HG02973 (cell line): Measurements from ENCODE around the gene AKAP12.
A peak's percentile ranks its signal among the peaks of the same experiment; 100 is the strongest.
"Not testable (repeated sequence)": the region's sequence is repeated elsewhere in the genome, so short reads cannot be mapped to it uniquely, and the experiment has no call there.

Experiments
- ATAC-seq: cut with Tn5 transposase; IDR thresholded peaks from one replicate; pipeline ENCODE4 v1.9.1; 2021; ENCODE audit warnings: moderate library complexity; ENCODE audit not compliant: unreplicated experiment

AKAP12 gene

DNA sequence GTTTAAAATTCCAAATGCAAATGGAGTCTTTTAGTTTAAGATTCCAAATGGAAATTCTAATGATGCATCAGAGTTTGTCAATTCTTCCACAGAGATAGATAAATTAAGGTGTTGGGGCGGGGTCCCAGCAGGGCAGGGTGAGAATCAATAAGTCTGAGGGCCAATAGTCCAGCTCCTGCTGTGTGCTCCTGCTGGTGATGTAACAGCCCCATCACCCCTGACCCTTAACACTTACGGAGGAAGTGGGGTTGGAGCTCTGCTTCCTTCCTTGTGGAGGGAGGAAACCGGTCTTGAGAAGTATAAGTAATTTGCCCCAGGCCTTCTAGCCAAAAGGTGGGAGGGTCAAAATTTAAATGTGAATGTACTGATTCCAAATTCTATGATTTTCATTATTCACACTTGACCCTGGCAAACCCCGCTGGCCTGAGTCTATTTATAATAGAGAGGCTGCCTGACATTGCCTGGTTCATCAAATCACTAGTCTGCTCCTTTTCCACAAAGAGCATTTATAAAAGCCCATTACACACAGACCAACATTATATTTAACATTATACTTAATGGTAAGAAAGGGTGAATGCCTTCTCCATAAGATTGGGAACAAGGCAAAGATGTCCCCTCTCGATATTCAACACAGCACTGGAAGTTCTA lies 134.4 kb downstream of the AKAP12 start:
- ATAC-seq: no peak

DNA sequence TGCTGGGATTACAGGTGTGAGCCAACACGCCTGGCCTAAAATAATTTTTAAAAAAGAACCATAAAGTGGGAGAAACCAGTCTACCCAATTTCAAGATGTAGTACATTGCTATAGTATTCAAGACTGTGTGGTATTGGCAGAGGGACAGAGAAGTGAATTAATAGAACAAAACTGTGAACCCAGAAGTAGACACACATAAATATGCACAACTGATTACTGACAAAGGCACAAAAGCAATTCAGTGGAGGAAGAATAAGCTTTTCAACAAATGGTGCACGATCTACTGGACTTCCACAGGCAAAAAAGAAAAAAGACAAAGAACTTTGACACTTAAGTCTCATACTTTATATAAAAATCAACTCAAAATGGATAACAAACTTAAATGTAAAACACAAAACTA lies 136.1 kb downstream of the AKAP12 start:
- no peak for ATAC-seq

DNA sequence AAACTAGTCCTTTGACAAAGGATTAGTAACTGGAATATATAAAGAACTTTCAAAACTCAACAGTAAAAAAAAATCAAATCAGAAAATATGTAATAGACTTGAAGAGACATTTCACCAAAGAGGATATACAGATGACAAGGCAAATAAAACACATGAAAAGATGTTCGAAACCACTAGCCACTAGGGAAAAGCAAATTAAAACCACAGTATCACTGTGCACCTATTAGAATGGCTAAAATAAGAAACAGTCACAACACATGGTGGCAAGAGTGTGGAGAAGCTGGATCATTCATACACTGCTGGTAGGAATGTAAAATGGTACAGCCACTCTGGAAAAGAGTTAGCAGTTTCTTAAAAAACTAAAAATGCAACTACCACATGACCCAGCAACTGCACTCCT lies 136.7 kb downstream of the AKAP12 start:
- ATAC-seq: no peak

DNA sequence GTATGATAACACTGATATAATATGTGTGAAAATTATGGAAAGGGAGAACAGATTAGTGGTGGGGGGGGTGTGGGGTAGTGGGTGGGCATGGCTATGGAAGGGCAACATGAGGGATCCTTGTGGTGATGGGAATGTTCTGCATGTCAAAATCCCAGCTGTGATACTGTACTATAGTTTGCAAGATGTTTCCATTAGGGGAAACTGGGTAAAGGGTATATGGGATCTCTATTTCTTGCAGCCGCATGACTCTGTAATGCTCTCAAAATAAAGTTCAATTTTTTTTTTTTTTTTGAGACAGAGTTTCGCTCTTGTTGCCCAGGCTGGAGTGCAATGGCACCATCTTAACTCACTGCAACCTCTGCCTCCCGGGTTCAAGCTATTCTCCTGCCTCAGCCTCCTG lies 137.3 kb downstream of the AKAP12 start:
- ATAC-seq: no peak

DNA sequence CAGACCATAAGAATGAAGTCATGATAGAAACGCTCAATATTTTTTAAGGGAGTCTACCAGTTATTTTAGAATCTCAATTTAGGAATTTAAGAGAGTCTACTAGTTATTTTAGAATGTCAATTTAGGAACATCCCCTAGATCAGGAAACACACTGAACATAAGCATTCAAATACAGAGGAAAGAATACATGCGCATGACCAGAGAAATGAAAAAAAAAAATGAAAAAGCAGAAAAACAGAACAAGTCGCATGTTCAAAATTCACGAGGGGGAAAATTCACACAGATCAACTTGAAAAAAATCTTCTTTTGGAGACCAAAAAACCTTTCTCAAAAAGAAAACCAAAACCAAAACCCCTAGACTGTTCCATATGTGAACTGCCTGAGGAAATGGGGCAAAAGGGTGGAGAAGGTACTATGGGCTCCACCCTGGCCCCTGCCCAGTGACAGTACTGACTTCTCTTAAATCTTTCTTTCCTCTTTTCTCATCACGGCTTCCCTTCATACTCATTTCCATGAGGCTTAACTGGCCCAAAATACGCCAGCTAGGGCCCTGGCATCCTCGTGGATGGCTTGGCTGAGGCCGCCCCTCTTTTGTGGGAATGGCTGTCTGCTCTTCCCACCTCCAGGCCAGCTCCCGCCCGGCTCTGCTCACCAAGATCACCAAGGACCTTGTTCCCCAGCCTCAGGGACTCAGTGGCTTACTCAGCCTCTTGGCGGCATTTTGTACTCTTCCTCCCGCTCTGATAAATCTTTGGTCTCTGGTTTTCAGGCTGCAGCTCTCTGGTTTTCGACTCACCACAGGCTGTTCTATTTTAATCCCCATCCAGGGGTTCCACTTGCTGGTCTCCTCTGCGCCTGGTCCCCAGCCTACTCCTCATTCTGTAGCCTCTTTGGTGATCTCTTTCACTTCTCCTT lies 140.4 kb downstream of the AKAP12 start:
- ATAC-seq: peak; percentile 55

DNA sequence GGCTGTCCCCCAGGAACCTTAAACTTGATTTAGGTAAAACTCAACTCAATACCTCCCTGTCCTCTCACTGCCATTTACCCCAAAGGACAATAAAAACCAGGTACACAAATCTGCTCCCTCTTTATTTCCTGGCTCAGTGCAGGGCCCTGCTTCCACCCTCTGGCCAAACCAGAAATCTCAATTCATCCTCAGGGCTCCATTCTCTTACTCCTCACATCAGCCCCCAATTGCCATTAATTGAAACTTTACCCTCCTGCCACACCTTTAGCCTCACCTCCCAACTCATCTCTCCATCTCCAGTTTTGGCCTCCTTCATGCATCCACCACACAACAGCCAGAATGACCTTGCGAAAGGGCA lies 141.1 kb downstream of the AKAP12 start:
- ATAC-seq: peak; percentile 7

DNA sequence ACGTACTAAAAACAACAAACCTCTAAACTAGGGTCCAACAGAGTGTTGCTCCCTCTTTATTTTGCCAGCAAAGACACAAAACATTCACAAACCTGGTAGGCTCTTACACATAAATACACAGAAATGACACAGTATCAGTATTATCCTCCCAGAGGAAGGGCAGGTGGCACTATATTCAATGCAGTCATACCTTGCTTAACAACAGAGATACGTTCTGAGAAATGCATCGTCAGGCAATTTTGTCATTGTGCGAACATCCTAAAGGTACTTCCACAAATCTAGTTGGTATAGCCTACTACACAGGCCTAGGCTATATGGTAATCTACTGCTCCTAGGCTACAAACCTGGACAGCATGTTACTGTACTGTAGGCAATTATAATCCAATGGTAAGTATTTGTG lies 142.0 kb downstream of the AKAP12 start:
- ATAC-seq: no peak

DNA sequence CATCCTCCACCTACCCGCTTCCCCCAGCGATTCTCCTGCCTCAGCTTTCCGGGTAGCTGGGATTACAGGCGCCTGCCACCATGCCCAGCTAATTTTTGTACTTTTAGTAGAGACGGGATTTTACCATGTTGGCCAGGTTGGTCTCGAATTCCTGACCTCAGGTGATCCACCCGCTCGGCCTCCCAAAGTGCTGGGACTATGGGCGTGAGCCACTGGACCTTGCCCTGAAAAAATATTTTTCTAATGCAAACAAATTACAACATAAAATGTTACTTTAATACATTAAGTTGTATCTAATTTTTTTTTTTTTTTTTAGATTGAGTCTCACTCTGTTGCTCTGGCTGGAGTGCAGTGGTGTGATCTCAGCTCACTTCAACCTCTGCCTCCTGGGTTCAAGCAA lies 142.9 kb downstream of the AKAP12 start:
- not testable (repeated sequence) for ATAC-seq

DNA sequence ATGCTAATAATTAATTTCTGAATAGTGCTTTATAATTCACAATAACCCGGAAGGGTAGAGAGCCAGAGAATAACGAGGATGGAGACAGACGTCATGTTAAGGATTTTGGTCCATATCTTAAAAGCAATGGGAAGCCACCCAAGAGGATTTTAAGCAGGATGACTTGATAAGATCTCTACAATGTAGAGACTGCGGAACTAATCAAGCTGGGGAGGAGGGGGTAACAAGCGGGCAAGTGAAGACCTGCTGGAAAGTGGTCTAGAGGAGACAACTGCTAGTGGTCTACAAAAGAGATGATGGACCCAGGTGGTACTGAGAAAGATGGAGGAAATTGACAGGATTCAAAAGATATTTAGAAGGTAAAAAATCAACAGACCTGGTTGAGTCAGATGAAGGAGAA lies 144.4 kb downstream of the AKAP12 start:
- no peak for ATAC-seq

DNA sequence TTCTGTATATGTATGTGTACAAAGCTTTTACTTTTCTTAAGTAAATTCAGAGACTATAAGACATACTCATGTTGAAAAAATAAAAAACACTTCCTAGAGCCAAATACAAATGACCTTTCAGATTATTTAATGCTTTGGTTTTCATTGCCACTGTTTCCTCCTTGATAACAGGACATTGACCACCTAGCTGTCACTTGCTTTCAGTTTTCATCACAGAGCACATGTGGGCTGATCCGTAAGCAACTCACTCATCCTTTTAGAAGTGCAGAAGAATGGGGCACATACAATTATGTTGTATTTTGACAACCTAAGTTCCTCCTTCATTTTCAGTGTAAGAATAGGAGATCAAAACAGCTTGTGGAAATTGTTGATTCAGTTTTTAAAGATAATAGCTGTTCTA lies 145.4 kb downstream of the AKAP12 start:
- ATAC-seq: no peak

DNA sequence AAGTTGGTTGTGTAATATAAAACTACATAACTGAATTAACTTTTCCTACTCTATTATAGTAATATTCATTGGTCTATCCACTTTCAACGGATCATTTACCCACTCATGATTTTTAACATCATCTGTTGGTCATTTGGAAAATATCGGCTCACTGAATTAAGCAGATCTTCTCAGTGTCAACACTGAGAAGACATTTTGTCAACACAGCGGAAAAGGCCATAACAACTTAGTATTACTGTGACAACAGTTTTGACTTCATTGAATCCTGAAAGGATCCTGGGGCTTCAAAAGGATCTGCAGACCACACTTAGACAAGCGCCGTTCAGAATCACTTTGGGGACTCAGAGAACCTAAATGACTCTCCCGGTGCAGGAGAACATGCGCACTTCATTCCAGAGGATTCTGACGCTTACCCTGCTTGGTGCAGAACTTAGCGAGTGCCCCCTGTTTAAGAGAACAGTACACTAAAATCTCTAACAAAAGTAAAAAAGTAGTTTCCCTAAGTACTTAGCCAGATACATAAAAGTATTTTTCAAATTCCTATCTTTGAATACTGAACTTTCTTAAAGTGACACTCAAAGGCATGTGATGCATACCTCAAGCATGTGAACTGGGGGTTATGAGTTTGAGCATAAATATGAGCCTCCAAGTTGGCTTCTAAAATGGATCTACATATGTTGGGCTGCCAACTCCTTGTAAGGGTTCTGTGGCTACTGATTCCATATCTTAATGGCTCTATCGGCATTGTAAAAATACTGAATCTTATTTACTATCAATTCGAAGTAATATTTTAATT lies 147.6 kb downstream of the AKAP12 start:
- no peak for ATAC-seq

DNA sequence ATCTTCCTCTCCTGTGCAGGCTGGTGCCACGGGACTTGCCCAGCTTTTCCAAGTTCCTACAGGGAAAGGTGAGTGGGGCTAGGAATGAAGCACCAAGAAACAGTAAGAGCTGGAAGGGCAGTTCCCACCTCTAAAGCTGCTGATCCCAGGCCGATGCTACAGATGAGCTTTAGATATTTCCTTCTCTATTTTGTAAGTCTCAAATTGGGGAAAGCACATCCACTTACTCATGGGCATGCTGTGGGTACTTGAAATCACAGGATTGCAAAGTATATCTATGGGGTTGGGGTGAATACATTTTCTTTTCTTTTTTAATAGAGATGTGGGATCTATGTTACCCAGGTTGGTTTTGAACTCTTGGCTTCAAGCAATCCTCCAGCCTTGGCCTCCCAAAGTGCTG lies 148.5 kb downstream of the AKAP12 start:
- no peak for ATAC-seq

DNA sequence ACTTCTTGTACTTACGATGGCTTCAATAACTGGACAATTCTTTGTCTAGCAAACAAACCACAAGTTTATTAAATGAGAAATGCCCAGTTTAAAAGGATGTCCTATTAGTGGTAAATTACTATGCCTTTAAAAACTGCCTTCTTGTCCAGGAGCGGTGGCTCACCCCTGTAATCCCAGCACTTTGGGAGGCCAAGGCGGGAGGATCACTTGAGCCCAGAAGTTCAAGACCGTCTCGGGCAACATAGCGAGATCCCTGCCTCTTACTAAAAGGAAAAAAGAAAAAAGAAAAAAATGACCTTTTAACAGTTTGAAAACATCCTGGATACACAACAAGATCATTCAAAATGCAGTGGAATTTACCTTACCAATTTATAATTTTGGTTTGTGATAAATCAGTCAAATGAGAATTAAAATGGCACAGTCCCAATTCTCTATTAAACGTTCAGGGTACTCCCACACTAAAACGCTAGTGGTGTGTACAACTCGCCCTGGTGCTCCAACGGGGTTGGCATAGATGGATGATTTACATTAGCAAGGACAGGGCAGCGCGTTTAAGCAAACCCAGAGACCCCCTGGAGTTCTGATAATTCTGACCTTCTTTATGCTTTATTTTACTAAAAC lies 149.3 kb downstream of the AKAP12 start:
- no peak for ATAC-seq

DNA sequence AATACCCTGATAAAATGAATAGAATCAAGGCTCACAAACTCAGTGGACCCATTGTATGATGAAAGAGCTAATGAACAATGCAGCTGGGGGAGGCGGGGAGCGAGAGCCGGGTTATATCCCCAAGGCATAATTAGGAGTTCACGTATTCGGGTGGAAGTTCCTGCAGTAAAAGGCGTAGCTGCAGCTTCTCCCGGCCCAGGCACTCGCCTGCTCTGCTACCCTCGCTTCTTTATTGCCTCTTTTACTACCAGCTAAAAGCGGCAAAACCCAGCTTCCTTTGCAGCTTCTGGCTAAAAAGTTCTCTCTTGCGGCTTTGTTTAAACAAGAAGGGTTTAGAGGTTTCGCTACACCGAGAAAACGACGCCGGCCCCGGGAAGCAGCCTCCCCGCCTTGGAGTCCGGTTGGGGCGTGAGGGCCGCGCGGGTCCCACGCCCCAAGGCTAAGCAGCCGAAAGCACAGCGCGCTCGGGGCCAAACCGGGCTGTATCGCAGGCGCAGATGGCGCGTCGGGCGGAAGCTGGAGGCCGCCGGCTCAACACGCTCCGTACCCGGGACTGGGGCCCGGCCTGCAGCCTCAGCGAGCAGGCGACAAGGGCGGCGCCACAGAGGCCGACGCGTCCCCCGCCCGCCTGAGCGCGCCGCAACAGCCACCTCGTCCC lies 150.0 kb downstream of the AKAP12 start:
- peak; percentile 59 for ATAC-seq

DNA sequence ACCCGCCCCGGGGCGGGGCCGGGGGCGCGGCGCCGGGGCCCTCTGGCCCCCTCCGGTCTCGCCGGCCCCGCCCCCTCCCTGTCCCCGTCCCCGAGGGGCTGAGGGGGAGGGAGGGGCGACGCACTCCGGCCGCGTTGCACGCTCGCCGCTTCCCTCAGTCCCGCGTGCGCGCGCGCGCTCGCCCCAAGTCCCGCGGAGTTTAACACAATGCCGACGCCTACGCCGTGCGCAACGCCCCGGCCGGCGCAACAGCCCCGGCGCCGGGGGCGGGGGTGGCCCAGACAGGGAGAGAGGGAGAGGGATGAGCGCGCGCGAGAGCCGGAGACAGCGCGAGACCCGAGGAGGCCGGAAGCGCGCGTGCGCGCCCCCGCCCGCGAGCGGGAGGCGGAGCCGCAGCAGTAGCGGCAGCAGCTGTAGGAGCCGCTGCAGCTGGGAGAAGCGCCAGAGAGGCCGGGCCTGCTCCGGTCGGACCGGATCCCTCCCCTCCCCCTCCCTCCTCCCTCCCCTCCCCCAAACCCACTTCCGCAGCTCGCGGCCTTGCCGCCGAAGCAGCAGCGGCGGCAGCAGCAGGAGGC lies 150.6 kb downstream of the AKAP12 start:
- peak; percentile 72 for ATAC-seq

DNA sequence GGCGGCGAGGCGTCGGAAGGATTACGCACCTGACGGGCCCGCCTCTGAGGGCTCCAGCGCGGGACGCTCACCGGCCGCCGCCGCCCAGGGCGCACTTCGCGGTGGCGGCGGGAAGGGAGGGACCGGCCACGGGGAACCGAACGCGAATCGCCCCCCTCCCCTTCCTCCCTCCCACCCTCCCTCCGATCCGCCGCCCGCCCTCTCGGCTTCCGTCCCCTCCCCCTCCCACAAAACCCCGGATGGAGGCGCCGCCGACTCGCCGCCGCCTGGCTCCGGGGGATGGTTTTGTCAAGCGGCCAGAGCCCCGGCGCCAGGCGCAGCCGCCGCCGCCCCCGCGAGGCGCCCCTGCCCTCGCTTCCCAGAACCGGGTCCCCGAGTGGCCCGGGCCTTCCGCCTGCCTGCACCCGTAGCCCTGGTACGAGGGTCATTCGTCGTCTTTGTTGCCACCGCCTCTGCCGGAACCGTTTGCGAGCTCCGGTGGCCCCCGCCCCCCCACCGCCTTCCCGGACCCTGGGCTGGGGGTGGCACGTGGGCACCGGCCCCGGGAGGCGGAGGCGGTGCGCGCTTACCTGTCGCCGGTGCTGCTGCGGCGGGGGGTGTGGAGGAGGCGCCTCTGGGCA lies 151.2 kb downstream of the AKAP12 start:
- peak; percentile 7 for ATAC-seq

DNA sequence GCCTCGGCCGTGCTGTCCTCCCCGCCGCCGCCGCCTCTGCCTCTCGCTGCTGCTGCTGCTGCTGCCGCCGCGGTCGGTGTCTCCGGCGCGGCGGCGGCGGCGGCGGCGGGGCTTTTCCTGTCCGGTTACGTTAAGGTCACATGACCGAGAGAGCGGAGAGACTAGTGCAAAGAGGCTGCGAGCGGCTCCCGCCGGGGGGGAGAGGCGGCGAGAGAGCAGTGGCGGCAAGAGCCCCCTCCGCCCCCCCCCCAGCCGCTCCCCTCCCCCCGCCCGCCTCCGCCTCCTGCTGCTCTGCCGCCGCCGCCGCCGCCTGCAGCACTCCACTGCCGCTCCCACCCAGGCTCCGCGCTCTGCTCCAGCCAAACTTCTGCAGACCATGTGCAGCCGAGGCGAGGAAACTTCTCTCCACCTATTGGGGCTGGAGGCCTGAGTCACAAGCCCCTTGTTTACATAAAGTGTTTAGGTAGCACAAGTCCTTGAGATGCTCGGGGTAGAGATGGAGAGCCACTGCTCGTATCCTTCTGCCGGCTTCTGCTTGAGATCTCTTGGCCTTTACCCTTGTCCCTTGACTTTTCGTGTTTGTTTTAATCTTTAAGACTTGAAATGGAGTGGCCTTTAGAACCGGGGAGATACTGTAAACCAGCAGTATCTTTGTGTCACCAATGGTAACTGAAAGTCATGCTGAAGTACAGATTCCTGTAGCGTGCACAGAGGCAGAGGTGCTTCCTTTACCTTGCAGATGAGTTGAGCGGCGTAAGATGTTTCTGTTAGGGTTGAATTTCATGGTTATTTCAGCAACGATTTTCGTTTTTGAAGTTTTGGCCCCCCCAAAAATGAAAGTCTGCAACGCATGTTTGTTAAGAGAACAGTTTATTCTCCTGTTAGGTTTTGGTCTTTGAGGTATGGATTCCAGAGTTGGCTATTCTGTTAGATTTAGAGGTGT lies 152.0 kb downstream of the AKAP12 start, which contains the start of gene ZBTB2:
Gene ZBTB2 (minus strand): TSS at position 89 of the 943 bp plus-strand sequence. CDS start 17,922 bp downstream, outside the sequence.
- peak; percentile 20 for ATAC-seq

DNA sequence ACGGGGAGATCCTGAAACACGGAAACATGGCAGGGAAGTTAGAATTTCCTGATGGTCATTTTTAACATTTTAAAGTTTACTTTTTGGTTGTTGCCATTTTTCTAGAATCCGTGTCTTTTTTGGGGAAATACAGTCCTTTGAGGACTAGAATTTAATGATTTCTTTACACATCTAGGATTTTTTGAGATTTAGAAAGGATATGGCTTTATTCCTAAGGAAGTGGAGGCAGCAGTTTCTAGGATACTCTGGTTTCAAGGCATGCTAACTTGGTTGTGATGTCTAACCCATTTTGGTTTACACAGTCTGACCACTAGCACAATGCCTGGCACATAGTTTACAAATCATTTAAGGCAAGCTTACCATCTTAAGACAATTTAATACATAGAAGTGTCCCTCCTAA lies 152.7 kb downstream of the AKAP12 start:
- ATAC-seq: no peak

DNA sequence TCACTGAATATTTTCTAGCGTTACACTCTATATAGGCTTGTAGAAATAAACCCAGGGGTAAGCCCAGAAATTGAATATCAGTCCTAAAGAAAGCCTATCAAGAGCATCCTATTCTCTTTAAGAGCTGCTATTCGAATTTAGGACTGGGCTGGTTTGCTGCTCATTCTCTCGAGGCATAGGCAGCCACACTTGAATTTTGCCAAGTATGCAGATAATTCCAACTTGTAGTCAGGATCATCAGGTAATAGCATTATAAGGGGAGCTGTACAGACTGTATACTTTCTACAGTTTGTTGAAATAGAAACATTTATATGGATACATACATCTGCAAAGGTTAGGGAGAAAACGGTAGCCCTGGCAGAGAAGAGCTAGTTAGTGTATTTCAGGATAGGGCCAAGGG lies 153.6 kb downstream of the AKAP12 start:
- ATAC-seq: no peak
